ENCODE data around the gene CCDC15.
A peak's percentile ranks its signal among the peaks of the same experiment; 100 is the strongest.

Gene CCDC15, protein sequence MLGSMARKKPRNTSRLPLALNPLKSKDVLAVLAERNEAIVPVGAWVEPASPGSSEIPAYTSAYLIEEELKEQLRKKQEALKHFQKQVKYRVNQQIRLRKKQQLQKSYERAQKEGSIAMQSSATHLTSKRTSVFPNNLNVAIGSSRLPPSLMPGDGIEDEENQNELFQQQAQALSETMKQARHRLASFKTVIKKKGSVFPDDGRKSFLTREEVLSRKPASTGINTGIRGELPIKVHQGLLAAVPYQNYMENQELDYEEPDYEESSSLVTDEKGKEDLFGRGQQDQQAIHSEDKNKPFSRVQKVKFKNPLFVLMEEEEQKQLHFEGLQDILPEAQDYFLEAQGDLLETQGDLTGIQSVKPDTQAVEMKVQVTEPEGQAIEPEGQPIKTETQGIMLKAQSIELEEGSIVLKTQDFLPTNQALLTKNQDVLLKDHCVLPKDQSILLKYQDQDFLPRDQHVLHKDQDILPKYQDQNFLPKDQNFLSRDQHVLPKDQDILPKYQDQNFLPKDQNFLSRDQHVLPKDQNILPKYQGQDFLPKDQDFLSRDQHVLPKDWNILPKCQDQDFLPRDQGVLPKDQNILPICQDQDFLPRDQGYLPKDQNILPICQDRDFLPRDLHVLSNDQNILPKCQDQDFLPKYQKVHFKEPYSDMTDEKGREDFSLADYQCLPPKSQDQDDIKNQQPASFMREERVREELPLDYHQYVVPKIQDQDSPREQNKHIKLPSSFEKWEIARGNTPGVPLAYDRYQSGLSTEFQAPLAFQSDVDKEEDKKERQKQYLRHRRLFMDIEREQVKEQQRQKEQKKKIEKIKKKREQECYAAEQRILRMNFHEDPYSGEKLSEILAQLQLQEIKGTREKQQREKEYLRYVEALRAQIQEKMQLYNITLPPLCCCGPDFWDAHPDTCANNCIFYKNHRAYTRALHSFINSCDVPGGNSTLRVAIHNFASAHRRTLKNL

DNA sequence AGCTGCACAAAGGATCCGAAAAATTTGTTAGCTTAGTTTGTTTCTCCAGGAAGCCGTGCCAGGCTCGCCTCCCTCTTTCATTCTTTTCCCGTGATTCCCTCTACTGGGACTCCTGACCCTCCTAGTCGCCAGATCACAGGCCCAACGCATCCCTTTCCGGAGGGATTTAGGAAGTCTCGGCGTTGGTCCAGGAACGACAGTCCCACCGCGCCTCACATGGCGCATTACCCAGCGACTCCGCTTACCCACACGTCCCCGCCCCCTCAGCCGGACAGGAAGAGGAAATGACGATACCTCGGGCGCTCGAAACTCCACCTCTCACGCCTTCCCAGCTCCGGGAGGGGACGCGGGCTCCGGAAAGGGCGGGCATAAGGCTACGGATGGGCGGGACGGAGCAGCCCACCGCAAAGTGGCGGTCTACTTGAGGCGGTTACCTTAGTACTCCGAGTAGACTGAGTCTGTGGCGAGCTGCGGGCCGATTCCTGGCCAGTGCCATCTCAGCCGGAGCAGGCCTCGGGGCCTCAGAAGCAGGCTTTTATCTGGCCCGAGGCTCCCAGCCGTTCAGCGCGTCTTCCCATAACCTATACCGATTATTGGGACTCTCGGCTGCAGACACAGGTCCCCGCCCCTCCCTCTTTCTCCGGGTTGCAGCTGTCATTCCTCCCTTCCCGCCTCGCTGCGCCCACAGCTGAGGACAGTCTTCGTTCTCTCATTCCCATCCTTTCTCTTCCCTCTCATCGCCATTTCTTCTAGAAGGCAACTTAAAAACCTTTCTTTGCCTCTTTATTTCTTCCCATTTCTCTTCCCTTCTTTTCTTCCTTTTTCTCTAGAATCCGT is at the start of gene CCDC15:
CCDC15 (plus strand) TSS at position 450 of the 837 bp plus-strand sequence. CDS start 531 bp downstream, outside the sequence.
- no peak within 1 kb of the TSS for H3K4me3 Mint-ChIP-seq
- no peaks in the 10 kb centered on the region for H3K27me3 Mint-ChIP-seq
- no peaks in the 10 kb centered on the region for H3K9me3 Mint-ChIP-seq
- H3K4me1 Mint-ChIP-seq: no peaks in the 10 kb centered on the region
- no peaks in the 10 kb centered on the region for H3K36me3 Mint-ChIP-seq
- no peak within 1 kb of the TSS for H3K27ac Mint-ChIP-seq

DNA sequence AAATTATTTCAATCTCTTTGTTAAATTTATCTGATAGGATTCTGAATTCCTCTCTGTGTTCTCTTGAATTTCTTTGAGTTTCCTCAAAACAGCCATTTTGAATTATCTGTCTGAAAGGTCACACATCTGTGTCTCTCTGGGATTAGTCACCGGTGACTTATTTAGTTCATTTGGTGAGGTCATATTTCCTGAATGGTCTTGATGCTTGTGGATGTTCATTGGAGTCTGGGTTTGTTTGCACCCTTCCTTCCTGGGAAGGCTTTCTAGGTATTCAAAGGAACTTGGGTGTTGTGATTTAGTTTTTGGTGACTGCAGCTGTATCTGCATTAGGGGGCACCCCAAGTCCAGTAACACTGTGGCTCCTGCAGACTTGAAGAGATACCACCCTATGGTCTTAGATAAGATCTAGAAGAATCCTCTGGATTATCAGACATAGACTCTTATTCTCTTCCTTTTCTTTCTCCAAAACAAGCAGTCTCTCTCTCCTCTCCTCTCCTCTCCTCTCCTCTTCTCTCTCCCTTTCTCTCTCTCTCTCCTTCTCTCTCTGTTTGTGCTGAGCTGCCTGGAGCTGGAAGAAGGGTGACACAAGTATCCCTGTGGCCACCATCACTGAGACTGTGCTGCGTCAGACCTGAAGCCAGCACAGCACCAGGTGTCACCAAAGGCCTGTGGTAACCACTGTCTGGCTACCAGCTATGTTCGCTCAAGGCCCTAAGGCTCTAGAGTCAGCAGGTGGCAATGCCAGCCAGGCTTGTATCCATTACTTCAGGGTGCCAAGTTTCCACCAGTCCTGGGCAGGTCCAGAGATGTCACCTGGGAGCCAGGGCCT is 38.2 kb upstream of the CCDC15 start:
- Mint-ChIP-seq H3K36me3 (peaks cover 7% of the 10 kb centered on the region), H3K27ac (no peak overlapping the region), H3K9me3 (no peaks in the 10 kb centered on the region), H3K4me3 (no peak overlapping the region), H3K4me1 (no peaks in the 10 kb centered on the region), H3K27me3 (peaks cover 2% of the 10 kb centered on the region)

DNA sequence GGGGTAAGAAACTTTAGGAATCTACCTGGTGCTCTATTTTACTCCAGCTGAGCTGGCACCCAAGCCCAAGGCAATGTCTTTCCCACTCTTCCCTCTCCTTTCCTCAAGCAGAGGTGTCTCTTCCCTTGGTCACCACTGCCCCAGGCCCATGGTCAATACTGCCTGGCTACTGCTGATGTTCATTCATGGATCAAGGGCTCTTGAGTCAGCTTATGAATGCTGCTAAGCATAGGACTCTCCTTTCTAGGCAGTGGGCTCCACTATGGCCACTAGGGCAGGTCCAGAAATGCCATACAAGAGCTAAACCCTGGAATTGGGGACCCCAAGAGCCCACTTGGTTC is 37.7 kb upstream of the CCDC15 start:
- Mint-ChIP-seq H3K27me3 (peaks cover 2% of the 10 kb centered on the region), H3K27ac (no peak overlapping the region), H3K9me3 (no peaks in the 10 kb centered on the region), H3K4me3 (no peak overlapping the region), H3K36me3 (peaks cover 7% of the 10 kb centered on the region), H3K4me1 (no peaks in the 10 kb centered on the region)

DNA sequence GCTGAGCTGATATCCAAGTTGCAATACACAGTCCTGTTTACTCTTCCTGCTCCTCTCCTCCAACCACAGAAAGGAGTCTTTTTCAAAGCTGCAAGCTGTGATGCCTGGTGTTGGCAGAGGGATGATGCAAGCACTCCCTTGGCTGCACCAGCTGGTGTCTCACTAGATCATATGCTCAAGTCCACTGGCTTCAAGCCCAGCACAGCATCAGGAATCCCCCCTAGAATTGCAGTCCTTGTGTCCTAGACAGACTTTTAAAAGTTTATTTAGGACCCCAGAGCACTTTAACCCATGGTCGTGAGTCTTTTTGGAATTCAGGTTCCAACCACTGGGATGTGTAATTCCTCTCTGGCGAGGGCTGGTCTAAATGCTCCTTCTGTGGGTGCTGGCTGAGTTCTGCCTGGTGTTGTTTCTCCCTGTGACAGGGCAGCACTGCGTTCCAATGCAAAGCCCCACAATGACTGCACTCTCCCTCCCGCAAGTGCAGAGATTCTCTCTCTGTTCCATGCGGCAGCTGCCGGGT is 36.8 kb upstream of the CCDC15 start:
- Mint-ChIP-seq H3K4me3 (no peak overlapping the region), H3K36me3 (no peaks in the 10 kb centered on the region), H3K4me1 (peaks cover 4% of the 10 kb centered on the region), H3K9me3 (no peaks in the 10 kb centered on the region), H3K27me3 (no peaks in the 10 kb centered on the region), H3K27ac (no peak overlapping the region)

DNA sequence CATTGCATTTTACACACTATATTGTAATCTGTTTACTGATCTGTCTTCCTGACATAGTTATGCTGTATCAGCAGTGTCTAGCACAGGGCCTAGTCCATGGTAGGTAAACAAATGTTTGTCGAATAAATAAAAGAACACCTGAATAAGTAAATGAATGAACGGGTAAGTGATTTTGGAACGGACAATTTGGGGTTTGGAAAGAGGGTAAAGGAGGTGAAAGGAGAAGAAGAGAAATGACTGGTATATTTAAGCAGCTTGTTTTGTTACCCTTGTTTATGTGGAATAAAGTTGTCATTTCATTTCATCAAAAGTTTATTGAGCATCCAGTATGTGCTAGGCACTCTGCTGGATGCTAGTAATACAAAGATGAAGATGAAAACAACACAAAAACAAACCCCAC is 35.1 kb upstream of the CCDC15 start, which contains the start of gene HEPN1:
HEPN1 (plus strand) TSS at position 301 of the 400 bp plus-strand sequence.
- H3K27me3 Mint-ChIP-seq: no peaks in the 10 kb centered on the region
- H3K4me3 Mint-ChIP-seq: peak within 1 kb of the TSS; percentile 41
- H3K4me1 Mint-ChIP-seq: peaks cover 21% of the 10 kb centered on the region
- H3K9me3 Mint-ChIP-seq: no peaks in the 10 kb centered on the region
- no peaks in the 10 kb centered on the region for H3K36me3 Mint-ChIP-seq
- H3K27ac Mint-ChIP-seq: no peak within 1 kb of the TSS

DNA sequence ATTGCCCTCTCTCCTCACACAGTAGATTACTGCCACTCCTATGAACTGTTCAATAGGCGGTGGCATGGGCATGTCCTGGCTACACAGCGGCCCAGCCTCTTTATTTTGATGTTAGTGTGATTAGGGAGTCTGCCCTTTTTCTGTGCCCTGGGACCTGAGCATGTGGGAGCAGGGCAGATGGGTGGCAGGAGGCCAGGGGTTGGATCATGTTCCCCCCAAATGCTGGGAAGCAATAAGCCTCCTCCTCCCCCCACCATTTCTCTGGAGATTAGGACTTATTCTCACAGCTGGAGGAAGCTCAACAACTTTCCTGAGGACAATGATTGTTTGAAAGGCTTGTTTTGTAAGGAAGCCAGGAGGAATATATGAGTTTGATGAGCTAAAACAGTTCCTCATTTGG is 34.1 kb upstream of the CCDC15 start:
- H3K4me3 Mint-ChIP-seq: peak overlapping the region; percentile 41
- H3K27me3 Mint-ChIP-seq: no peaks in the 10 kb centered on the region
- no peaks in the 10 kb centered on the region for H3K36me3 Mint-ChIP-seq
- H3K27ac Mint-ChIP-seq: peak overlapping the region; percentile 8
- H3K4me1 Mint-ChIP-seq: peaks cover 26% of the 10 kb centered on the region
- no peaks in the 10 kb centered on the region for H3K9me3 Mint-ChIP-seq

DNA sequence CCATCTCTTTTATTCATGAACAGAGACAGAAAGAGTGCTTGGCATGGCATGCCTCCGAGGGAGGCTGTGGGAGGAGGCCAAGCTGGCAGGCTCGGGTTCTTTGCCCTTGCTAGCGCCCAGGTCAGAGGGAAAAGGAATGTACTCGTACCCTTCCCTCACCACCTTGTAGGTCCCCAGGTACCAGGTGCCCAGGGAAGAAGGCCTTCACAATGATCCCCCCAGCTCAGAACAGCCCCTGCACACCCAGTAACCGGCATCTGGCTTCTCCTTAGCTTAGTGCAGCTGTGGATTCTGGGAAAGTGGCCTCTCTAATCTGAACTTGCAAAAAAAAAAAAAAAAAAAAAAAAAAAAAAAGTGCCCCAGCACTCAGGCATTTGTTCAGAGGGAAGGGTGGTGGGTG is 33.6 kb upstream of the CCDC15 start:
- H3K4me3 Mint-ChIP-seq: peak overlapping the region; percentile 76
- H3K36me3 Mint-ChIP-seq: no peaks in the 10 kb centered on the region
- no peaks in the 10 kb centered on the region for H3K27me3 Mint-ChIP-seq
- H3K27ac Mint-ChIP-seq: peak overlapping the region; percentile 8
- no peaks in the 10 kb centered on the region for H3K9me3 Mint-ChIP-seq
- peaks cover 26% of the 10 kb centered on the region for H3K4me1 Mint-ChIP-seq

DNA sequence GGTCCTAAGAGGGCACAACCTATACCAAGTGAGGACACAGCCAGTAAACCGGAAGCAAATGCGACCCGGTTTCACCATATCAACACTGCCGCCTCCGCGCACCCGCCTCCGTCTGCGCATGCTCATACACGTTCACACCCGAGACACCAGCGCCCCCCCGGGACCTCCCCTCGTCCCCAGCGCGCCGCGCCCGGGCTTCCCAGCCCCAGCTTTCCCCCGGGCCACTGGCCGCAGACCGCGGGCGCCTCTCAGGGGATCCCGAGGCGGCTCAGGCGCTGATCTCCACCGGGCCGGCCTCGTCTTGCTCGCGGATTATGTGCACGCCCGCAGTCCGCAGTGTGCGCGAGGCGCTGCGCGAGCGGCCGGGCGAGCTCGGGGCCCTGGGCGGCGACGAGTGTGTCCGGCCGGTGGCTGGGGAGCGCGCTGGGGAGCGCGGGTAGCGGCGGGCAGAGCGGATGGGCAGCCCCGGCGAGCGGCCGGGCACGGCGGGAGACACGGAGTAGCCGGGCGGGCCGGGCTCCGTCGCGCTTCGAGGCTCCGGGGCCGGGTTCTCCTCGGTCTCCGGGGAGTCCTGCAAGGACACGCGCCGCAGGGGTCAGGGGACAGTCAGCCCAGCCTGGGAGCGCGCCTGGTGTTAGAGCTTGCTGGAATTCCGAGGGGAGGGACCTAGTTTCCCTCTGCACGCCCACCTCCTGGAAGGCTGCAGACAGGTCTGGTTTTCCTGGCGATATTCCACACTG is 33.0 kb upstream of the CCDC15 start:
- H3K4me3 Mint-ChIP-seq: peak overlapping the region; percentile 76
- H3K4me1 Mint-ChIP-seq: peaks cover 26% of the 10 kb centered on the region
- no peaks in the 10 kb centered on the region for H3K27me3 Mint-ChIP-seq
- H3K36me3 Mint-ChIP-seq: no peaks in the 10 kb centered on the region
- H3K27ac Mint-ChIP-seq: peak overlapping the region; percentile 68
- H3K9me3 Mint-ChIP-seq: no peaks in the 10 kb centered on the region

DNA sequence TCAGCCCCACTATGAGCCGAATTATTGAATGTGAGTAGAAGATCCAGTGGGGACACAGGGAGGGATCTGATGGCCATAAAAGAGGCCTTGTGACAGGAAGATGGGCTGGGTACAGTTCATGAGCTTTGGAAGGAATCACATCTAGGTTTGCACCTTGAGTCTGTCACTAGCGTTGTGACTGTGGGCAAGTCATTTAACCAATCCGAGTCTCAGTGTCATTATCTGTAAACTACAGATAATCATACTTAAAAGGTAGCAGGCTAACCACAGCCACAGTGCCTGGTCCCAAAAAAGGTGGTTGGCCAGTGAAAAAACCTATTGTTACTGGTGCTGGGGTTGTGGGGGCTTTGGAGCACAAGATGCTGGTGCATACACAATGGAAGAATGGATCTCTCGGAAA is 31.2 kb upstream of the CCDC15 start:
- Mint-ChIP-seq H3K27me3 (no peaks in the 10 kb centered on the region), H3K27ac (no peak overlapping the region), H3K36me3 (no peaks in the 10 kb centered on the region), H3K9me3 (no peaks in the 10 kb centered on the region), H3K4me1 (peaks cover 26% of the 10 kb centered on the region), H3K4me3 (peak overlapping the region; percentile 27)

DNA sequence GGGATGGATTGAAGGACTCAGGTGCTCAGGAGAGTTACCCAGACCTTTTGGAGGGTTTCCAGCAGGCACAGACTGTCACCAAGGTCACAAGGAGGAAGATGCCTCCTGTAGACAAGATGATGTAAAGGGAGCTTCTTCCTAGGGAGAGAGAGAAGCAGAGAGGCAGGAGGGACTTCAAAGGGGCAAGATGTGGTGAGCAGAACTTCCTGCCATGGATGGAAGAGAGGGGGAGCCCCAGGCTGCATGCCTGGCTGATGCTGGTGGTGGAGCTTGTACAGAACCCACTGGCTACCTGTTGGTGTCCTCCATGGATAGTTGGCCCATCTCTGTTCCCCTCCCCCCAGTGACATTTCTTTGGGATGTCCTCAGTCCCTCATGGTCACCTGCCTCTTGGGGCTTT is 30.7 kb upstream of the CCDC15 start:
- Mint-ChIP-seq H3K36me3 (no peaks in the 10 kb centered on the region), H3K27me3 (no peaks in the 10 kb centered on the region), H3K4me3 (peak overlapping the region; percentile 27), H3K9me3 (no peaks in the 10 kb centered on the region), H3K27ac (peak overlapping the region; percentile 42), H3K4me1 (peaks cover 26% of the 10 kb centered on the region)

DNA sequence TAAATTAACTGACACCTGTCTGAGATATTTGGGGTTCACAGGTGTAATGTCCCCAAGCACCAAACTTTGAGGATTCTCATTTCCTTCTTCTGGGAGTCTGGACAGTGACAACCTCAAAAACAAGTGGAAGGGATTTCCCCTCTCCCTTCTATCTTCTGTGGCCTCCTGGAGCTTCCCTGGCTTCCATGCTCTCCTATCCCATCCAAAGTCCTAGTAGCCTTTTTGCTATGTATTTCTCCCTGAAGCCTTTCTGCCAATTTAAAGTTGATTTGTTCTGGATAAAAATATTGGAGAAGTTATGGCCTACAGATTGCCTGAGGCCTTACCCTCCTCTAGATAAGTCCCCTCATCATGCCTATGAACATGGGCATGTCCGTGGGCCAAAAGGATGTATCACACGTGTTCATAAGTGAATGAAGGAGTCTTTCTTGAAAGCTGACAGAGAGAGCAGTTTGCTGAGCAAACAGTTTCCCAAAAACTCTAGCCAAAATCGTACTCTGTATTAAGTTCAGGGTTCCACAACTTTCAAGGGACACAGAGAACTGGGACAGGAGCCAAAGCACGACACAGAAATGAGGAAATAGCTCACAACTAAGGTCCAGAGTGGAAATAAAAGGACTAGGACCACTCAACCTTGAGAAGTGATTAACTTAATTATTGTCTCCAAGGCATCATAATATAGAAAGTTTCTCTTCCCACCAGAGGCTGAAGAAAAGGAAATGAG is 24.9 kb upstream of the CCDC15 start:
- Mint-ChIP-seq H3K4me3 (no peak overlapping the region), H3K9me3 (no peaks in the 10 kb centered on the region), H3K4me1 (peaks cover 12% of the 10 kb centered on the region), H3K27me3 (no peaks in the 10 kb centered on the region), H3K36me3 (no peaks in the 10 kb centered on the region), H3K27ac (no peak overlapping the region)

DNA sequence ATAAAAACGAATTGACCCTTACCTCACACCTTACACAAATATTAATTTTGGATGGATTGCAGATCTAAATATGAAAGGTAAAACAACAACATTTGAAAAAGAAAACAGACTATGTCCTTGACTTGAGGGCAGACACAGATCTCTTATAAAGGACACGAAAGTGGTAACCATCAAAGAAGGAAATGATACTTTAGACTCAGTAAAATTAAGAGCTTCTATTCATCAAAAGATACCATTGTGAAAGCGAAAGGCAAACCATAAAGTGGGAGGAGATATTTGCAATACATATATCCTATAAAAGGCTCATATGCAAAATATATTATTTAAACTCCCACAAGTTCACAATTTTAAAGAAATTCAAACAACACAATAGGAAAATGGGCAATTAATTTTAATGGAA is 23.2 kb upstream of the CCDC15 start:
- H3K4me3 Mint-ChIP-seq: no peak overlapping the region
- no peak overlapping the region for H3K27ac Mint-ChIP-seq
- H3K4me1 Mint-ChIP-seq: peaks cover 9% of the 10 kb centered on the region
- H3K27me3 Mint-ChIP-seq: no peaks in the 10 kb centered on the region
- H3K36me3 Mint-ChIP-seq: no peaks in the 10 kb centered on the region
- no peaks in the 10 kb centered on the region for H3K9me3 Mint-ChIP-seq

DNA sequence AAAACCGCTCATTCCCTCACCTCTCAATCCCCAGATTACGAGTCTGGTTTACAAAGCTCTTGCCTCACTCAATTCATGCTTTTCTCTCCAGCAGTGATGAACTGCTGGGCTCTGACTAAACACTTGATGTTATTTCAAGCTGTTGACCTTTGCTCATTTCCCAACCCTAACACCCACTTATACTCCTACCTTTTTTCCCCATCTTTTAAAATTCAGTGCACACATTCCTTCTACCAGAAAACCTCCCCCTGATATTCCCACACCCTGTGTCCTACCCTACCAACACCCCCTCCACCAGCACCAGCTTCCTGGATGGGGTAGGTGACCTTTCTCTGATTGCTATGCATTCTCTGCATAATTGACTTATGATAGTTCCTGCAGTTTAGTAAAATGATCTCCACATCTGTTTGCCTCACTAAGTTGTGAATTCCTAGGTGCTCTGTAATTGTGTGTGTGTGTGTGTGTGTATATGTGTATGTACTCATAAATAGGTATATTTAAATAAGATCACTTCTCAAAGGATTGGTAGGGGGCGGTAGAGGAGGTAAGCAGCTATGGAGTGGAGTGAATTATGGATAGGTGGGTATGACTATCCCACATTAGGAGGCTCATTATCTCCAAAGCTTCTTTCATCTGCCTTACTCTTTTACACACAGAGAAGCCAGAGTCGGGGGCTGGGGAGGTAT is 19.0 kb upstream of the CCDC15 start:
- H3K9me3 Mint-ChIP-seq: no peaks in the 10 kb centered on the region
- H3K4me1 Mint-ChIP-seq: peaks cover 9% of the 10 kb centered on the region

More for the DNA sequence above, 19.0 kb upstream of the CCDC15 start:
- Mint-ChIP-seq H3K27me3 (no peaks in the 10 kb centered on the region), H3K4me3 (no peak overlapping the region), H3K27ac (no peak overlapping the region), H3K36me3 (no peaks in the 10 kb centered on the region)
